Germinal center (tissue), 1 donor: ENCODE results near the gene CD300A.

Experiments
- DNase-seq: peaks from one replicate; pipeline ENCODE4 v3.0.0; 2012; ENCODE audit warnings: mixed read lengths, low spot score

Gene CD300A

GRCh38 chr17:74520790-74521480, 54.5 kb downstream of the CD300A start:
- peak; percentile 0 for DNase-seq

- DNase-seq: peak; percentile 3
Observed at GRCh38 chr17:74521701-74522201, 55.3 kb downstream of the CD300A start.

DNA sequence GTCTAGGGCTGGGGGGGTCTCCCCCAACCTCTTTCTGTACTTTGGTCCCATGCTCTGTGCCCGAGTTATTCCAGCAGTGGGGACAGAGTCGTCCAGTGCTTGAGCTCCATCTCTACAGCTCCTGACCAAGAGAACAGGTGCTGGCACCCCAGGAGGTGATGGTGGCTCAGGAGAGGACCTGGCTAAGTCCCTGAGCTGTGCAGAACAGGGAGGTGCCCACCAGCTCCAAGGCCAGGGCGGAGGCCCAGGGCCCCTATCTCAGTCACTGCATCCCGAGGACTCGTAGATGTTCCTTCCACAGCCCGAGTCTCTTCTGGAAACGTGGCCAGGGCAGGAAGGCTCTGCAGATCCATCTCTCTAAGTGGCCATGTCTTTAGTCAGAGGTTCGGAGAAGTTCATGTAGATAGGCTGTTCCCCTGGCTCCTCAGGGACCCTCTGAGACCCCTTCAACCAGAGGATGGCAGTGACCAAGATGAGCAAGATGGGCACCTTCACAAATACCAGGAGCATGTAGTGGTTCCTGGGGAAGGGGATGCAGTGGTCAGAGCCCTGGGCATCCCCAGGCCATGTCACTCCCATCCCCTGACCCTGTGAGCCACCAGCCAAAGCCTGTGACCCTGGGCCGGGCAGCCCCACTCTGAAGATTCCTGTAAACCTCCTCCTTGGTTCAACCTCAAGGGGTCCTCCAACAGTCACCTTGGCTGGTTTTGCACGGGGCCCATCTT, 56.1 kb downstream of the CD300A start:
- DNase-seq: peak; percentile 1

DNA sequence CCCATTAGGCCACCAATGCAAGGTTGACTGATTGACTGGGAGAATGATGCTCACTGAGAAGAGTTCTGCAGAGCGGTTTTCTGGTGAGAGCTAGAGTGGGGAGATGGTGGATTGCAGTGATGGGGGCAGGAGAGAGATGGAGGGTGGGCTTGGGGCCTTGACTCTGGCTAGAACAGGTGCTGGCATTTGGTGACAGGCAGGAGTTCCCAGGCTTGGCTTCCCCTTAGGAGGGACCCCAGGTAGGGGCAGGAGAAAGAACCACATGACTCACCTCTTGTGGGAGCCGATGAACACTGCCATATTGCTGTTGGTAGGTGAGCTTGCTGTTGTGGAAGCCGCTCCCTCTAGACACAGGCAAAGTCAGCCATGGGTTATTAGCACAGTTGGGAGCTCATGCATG, 56.9 kb downstream of the CD300A start:
- peak; percentile 0 for DNase-seq

DNA sequence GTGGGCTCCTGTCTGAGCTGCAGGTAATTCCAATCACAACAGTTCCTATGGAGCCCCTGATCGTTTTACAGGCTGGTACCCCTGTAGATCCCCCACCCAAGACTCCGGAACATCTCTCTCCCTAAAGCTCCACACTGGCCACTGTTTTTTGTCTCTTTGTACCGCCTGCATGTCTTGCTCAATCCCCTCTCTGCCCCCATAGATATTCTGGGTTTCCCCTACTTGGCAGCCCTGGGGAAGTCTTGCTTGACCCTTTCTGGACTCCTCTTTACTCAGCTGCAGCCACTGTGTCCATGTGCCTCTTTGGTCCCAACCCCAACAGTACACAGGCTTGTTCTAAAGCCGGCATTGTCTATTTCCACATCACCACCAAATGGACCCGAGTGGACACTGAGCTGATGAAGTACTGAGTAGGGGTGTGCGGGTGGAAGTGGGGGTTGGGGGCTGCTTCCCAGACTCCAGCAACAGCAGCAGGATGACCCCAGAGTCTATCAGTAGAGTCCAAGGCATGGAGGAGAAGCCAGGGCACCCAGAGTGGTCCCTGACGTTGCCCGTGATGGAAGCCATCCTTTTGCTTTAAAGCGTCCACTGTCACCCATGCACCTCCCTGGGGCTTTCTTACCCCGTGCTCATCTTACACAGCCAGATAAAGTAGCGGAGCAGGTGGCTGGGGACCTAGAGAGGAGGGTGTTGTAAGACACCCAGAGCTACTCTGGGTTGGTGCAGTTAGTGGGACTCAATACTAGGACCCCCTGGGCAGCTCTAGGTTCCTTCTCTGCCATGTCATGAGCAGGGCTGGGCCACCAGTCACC, 58.4 kb downstream of the CD300A start:
- DNase-seq: peak; percentile 0

DNA sequence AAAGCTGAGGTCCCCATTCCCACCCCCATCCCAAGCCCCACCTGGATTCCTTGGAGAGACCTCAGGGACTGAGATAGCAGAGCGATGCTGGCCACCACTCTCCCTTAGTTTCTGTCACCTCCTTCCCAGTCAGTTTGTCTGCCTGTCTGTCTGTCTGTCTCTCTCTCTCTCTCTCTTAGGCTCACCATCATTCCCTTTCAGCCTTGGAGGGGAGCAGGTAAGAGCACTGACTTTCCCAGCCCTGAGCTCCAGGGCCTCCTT, 59.0 kb downstream of the CD300A start:
- no peak for DNase-seq

DNA sequence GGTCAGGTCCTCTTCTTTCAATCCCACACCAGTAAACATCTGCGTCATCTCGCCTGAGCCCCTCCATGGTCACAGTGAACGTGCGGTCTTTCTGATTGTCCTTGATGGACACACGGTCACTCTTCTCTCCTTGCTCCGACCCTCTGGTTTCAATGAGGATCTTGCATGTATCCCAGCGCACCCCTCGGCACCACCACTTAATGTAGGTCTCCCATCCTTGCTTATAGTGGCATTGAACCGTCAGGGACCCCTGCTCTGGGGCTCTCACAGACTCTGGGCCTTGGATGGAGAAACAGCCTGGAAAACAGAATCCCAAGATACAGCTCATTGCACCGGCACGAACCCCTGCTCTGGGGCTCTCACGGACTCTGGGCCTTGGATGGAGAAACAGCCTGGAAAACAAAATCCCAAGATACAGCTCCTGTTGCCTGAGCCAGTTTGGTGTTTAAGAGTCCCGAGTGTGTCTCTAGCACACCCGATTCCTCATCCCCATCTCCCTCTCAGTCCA, 59.4 kb downstream of the CD300A start:
- DNase-seq: no peak

GRCh38 chr17:74526681-74527080, 60.2 kb downstream of the CD300A start:
- DNase-seq: no peak

DNA sequence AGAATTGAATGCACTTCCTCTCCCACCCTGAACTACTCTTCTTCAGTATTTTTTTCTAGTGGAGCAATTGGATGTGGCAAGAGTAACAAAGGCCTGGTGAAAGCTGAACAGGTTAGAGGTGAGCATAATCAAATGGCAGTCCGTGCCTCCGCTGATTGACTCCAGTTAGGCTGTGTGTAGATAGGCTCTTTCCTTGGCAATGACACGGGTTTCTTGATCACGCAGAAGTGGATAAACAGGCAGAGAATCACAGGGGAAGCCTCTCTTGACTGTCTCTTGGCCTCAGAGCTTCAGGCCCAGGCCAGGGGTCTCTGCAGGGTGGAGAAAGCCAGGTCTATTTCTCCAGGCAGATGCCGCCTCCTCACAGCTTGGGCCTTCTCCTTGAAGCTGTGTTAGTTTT, 60.6 kb downstream of the CD300A start:
- no peak for DNase-seq

GRCh38 chr17:74527756-74528155, 61.3 kb downstream of the CD300A start:
- DNase-seq: no peak

GRCh38 chr17:74528491-74529199, 62.2 kb downstream of the CD300A start:
- peak; percentile 31 for DNase-seq

- no peak for DNase-seq
Observed at GRCh38 chr17:74529243-74529642, 62.8 kb downstream of the CD300A start.

DNA sequence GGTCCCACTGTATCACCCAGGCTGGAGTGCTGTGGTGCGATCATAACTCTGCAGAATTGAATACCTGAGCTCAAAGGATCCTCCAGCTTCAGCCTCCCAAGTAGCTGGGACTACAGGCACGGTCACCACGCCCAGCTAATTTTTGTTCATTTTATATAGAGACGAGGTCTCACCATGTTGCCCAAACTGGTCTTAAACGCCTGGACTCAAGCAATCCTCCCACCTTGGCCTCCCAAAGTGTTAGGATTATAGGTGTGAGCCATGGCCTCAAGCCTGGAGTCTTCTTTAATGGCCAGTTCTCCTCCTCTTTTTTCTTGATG, 64.4 kb downstream of the CD300A start:
- no peak for DNase-seq

DNA sequence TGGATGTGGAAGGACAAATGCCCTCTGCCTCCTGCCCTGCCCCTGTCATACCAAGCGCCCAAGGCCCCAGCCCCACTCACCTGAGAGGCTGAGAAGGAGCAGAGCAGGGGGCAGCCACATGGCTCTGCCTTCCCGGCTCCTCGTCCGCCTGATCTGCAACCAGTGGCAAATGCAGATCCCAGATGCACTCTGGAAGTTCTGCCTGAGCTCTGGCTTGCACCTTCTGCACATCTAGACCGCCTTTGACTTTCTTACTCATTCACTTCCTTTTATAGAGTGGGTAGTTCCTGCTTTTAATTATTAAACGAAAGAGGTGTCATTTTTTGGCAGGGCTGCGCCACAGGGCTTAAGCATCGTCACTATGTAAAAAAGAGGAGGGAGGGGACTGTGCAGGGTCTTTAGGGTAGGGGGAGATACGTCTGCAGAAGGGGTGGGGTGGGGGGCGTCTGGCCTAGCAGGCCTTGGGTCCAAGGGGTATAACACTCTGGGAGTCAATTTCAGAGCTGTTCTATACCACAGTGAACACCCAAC, 64.9 kb downstream of the CD300A start, which contains the start of gene CD300LB:
Gene CD300LB, minus strand, starts transcription at position 245 of the 531 bp plus-strand sequence. Its CDS starts 125 bp downstream, at position 120.
- no peak for DNase-seq

DNA sequence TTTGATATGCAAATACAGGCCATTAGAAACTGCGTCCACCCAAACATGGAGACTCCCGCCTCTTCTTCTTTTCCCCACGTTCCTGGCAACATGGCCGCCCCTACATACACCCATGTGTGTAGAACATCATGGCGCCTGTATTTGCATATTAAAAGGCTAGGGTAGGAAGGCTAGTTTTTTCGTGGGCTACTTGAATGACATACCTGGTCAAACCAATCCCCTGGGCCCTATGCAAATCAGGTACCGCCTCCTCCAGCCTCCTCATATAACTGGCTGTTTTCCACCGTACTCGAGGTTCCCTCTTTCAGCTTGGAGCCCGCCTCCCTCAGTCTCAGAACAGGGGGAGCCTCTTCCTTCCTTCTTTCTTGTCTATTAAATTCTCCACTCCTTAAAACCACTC, 65.7 kb downstream of the CD300A start:
- DNase-seq: no peak
